NOMO-1 (cell line): ENCODE data around the gene SIGLEC12.
"Not testable (repeated sequence)": the region's sequence is repeated elsewhere in the genome, so short reads cannot be mapped to it uniquely, and the experiment has no call there.

Source experiments
- DNase-seq, 2 experiments: peaks; one replicate each; lab custom pipeline; 2025; ENCODE audit not compliant: unreplicated experiment in 2 of 2; lab: John Stamatoyannopoulos, UW

Gene SIGLEC12

DNA sequence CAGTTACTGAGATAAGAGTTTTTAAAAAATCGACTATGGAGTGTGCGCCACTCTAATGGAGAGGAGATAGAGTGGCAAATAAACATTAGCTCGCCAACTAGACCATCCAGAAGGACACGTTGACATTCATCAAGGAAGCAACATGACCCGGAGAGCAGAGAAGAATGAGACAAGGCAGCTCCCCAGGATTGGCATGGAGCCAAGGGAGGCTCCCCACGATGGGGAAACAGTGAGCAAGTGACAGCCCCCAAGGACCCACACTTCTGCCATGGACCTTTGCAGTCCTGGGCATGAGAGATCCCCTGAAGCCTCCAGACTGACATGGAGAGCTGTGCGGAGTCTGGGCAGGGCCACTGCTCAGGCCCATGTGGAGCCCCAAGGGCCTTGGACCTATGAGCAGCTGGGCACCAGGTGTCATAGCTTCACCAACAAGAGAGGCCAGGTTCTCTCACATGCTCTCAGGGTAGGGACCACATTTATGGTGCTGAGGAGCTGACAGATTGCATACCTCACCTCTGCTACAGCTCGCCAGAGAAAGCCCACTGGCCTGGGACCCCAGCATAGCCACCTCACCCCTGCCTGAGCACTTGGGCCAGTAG lies 23.2 kb upstream of the SIGLEC12 start:
- no peak for DNase-seq

DNA sequence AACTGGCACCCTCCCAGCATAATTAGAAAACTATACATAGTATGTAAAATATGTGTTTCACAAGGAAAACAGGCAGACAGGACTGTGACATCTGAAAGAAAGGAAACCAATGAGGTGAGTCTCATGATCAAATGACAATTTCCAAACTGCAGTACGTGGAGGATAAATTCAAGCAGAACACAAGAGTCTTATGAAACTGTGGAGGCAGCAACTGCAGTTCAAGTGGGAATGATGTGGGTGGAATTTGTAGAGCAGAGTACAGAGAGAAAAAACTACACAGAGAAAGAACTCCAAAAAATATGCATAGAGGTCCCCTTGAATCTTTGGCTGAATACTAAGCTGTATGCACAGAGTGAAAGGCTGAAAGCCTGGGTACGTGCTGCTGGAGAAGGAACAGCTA lies 20.2 kb upstream of the SIGLEC12 start:
- DNase-seq = no peak

DNA sequence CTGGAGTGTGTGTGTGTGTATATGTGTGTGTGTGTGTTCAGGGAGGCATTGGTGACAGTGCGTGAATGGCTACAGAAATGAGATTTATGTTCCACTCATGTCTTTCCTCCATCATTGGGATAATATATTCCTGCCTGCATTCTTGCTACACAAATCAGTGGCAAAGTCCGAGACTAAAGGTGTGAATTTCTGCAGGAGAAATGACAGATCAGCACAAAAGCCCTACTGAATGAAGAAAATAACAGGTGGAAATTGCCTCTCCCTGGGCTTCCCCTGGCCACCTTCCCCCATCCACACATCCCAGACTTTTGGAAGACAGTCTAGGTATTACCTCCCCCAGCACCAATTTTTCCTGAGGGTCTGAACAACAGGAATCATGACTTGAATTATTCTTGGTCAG lies 19.8 kb upstream of the SIGLEC12 start:
- DNase-seq = no peak

DNA sequence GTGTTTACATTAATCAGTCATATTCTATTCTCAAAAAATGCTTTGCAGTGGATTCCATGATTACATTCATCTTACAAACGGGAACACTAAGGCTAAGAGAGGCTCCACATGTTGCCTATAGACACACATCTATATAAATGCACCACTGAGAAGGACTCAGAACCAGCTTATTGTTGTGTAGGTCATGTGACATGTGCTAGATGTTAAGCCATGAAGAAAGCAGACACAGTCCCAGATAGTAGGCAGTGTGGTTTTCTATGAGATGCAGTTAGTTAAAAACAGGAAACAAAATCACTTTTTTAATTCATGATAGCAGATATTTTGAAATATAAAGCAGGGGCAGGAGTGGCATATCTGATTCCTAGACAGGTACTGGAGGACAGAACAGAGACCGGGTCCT lies 19.1 kb upstream of the SIGLEC12 start:
- no peak for DNase-seq

DNA sequence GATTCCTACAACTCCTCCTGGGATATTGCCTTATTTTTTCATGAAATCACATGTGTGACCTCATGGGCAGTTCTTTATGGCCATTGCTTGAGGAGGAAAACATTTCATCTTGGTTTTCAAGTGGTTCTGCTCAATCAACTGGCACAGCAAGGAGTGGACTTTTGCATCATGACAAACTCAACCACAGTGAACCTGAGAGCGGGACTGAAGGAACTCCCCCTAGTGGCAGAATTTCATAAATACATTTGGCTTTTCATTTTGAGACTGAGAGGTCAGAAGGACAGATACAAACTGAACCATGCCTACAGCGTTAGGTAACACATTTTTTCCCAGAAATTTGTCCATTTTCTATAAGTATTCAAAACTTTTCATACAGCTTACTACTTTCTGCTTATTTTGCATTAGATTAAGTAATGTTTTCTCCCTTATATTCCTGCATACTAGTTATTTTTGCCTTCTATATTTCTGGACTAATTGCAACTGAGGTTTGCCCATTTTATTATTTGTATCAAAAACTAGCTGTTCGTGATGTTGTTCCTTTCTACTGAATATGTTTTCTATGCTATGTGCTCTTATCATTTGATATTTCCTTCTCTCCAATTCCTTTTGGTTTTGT lies 13.4 kb upstream of the SIGLEC12 start:
- peak; percentile 18 to 61 for DNase-seq

DNA sequence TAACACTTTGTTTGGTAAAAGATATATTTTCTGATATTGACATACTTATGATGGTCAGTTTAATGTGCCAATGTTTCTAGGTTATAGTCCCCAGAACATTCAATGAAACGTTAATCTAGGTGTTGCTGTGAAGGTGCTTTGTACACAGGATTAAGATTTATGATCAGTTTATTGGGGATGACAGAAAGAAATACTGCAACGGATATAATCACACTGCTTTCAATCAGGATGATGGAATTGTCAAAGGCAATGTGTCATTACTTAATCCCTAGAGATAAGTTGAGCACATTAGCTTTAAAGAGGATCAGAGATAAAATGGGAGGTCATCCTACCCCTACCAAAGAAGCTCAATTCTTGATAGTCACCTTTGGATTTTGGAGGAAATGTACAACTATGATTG lies 12.4 kb upstream of the SIGLEC12 start:
- no peak for DNase-seq

DNA sequence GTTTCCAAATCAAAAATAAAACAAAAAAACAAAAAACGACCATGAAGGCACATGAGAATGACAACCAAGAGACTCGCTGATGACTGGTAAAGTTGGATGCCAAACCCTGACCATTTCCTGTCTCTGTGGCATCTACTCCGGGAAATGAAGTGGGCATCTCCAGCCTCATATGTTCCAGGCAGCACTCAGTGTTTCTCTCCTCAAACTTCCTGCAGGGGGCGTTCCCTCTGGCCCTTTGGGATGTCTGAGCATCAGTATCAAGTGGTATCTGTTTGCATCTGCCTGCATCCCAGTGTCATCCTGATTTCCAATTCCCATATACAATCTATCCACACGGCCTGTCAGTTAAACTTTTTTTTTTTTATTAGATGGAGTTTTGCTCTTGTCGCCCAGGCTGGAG lies 9.8 kb upstream of the SIGLEC12 start:
- no peak for DNase-seq

DNA sequence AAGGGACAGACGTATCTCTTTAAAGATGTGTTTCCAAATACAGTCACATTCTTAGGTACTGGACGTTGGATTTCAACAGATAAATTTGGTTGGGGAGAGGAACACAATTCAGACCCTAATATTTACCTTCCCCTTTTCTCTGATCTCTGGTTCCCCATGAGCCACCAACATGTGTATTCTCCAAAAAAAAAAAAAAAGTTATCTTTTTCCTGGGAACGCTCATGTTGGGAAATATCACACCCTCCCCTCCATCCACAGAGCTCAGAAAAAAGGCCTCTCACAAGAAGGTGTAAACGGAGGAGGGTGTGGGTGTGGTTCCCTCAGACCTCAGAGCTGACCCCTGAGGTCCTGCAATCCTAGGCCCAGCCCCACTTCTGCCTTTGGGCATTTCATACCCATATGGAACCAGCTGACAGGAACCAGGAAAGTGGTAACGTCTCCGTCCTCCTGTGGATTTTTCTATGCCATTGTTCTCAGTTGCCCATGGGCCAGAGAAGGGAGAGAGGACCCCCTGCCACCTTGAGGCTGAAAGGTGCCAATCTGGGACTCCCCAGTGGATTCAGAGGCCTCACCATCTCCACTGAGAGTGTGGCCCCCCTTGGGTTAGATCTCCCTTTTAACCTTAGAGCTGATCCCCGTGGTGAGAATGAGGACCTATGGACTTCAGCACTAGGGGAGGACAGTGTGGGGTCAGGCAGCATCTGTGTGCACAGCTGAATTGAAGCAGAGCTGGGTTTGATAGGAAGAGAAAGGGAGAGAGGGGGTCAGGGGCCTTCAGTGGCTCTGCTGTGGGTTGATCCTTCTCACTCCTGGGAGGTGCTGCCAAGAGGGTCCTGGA lies 8.4 kb upstream of the SIGLEC12 start:
- no peak for DNase-seq

DNA sequence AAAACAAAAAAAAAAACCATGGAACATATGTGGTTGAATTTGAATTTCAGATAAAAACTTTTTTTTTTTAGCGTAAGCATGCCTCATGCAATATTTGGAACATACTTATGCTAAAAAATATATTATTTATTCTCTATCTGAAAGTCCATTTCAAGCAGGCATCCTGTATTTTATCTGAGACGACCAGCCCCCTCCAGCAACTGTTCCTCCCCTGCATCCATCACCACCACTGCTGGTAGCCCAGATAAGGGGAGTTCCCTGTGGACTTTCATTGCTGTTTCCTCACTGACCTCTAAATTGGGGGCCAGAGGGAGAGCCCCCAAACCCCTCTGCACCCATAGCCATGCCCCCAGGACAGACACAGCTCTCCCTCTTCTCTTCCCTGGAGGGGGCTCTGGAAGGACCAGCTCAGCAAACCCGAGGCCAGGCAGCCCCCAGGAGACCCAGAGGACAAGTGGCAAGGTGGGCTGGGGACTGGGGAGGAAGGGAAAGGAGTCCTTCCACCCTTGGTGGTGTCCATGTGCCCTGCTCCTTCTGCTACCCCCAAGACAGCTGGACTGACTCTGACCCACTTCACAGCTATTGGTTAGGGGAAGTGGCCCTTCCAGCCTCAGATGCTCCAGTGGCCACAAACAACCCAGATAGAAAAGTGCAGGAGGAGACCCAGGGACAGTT lies 6.6 kb upstream of the SIGLEC12 start:
- DNase-seq = no peak

DNA sequence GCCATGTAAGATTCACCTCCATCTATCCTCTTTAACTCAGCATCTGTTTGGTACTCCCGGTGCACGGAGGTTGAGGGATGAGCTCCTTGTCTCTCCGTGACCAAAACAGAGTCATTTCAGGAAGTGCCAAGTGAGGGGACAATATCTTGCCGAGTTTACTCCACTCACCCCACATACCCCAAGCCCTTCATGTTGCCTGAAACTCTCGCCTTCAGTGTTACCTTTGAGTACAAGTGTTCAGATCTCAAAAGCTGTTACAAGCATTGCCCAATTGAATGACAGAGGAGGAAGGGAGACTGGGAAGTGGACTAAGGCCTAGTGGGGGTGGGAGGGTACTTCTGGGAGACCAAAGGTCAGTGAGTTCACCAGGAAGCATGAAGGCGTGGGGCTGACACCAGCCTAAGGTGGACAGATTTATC lies 6.0 kb upstream of the SIGLEC12 start:
- DNase-seq = peak; percentile 22 to 43

DNA sequence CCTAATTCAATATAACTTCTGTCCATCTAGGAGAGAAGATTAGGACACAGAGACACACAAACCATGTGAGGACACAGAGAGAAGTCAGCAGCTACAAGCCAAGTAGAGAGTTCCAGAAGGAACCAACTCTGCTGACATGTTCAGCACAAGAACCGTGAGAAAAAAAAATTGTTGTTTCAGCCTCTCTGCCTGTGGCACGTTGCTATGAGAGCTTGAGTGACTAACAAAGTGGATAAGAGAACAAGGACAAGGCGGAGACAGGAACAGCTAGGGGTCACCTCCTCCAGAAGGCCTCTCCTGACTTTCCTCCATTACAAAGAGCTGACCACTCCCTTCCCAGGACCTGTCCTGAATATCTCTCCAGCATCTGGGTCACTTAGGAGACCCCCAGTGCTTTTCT lies 5.6 kb upstream of the SIGLEC12 start:
- no peak for DNase-seq

DNA sequence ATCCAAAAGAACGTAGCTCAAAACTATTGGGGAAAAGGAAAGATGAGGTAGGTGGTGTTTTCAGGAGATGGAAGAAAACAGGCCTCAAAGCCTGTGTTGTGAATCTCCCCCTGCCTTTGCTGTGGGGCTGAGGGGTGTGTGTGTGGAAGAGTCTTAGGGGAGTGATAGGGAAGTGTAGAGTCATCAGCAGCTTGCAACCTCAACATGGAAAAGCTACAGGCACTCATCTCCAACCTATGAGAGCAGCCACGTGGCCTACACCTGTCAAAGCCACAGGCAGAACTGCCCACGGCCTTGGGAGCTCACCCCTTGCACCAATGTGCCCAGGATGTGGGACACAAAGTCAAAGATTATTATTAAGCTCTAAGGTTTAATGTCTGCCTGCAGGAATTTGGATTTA lies 4.3 kb upstream of the SIGLEC12 start:
- DNase-seq = no peak

DNA sequence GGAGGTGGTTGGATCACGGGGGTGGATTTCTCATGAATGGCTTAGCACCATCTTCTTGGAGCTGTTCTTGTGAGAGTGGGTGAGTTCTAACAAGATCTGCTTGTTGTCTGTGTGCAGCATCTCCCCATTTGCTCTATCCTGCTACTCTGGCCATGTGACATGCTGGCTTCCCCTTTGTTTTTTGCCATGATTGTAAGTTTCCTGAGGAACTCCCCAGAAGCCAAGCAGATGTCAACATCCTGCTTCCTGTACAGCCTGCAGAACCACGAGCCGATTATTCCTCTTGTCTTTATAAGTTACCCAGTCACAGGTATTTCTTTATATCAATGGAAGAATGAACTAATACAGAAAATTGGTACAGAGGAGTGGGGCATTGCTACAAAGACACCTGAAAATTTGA lies 2.3 kb upstream of the SIGLEC12 start:
- DNase-seq = no peak

DNA sequence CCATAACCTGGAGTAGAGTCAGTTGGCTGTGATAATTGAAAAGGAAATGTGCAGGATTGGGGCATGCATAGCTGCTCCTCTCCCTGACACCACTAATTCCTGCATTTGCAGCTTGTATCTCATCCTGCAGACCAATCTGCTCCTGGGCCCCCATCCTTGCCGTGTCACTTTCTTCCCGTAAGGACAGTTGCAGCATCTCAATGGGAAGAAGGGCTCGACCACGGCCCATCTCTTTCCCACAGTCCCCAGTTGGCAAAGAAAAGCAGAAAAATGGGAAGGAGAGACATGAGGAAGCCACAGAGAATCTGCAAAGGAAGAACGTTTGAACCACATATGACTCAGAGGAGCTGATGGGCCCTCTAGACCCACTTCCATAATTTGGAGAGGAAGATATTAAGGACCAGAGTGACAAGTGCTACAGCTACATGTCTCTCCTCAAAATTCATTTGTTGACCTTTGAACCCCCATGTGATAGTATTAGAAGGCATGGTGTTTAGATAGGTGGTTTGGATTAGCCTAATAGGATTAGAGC lies 1.8 kb upstream of the SIGLEC12 start:
- peak in 1 of 2 experiments; percentile 69 for DNase-seq

DNA sequence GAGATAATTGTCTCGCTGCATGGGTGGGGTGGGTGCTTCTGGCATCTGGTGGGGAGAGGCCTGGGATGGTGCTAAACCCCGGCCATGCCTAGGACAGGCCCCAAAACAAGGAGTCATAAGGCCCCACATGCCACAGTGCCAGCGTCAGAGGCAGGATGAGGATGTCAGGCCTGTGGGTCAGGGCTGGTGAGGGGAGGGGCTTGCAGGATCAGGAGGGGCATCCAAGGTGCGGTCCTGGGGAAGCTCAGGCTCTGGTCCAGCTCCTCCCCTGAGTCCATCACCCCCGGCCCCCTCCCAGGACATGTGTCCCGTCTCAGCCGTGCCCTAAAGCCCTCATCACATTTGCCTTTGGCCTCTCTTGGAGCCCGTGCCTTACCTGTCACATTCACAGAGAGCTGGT lies 669 bp downstream of the SIGLEC12 start:
- not testable (repeated sequence) for DNase-seq

DNA sequence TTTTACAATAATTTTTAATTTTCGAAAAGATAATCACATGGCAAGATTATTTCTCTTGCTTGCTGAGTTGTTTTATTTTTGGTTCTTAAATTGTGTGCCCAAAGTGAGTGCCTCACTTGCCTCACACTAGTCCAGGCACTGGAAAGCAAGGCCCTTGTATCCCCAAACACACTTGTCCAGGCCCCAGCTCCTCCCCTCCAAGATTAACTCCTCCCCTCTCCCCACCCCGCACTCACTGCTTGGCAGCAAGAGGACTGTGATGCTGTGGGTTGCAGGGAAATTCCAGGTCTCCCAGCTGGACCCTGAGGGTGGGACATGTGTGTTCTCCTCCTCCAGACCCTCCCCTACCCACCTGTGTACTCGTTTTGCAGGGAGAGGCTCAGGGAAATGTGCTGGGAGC lies 3.9 kb downstream of the SIGLEC12 start:
- DNase-seq = no peak

DNA sequence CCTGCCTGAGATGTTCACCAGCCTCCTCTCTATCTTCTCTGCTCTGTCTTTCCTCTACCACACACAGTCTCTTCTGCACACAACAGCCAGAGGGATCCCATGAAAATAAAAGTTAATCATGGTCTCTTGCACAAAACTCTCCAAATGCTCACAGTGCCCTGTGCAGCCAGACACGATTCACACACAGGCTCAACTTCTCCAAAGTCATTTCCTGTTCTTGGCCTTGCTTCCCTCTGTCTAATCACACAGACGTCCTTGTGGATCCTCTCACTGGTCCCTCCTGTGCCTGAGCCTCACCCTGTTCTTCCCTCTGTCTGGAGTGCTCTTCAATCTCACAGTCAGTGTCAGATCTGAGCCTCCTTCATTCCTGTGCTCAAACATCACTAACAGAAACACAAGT lies 7.8 kb downstream of the SIGLEC12 start:
- DNase-seq = peak in 1 of 2 experiments; percentile 23

DNA sequence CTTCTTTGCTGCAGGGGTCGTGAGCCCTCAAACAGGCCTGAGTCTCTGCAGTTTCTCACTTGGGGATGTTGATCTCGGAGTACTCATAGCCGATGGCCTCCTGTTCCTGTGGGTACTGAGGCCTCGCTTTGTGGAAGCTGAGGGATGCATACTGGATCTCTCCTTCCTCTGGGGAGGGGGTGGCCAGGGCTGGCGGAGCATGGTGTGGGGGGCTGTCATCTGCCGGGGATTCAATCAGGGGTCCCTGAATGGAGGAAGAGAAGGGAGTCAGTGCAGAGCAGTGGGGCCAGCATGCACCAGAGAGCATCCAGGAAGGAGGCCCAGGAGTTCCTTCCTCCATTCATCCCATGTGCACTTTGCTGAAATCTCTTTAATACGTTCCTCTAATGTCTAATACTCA lies 10.0 kb downstream of the SIGLEC12 start:
- DNase-seq = no peak

DNA sequence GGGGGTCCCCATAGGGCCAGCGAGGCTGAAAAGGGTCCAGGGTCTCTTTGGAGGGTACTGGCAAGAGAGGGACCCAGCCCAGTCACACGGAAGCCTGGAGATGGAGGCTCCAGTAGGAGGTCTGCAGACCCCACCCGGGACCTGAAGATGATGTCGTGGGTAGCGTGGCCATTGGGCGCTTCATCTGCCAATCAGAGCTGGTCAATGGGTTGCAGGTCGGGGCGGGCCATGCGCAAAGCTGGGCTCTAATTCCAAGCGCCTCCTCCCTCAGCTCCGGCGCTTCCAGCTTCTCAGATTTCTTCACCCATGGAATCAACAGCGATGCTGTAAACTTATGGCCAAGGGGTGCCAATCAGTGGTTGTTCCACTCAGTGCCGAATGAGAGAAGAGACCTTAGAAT lies 10.9 kb downstream of the SIGLEC12 start:
- DNase-seq = no peak

DNA sequence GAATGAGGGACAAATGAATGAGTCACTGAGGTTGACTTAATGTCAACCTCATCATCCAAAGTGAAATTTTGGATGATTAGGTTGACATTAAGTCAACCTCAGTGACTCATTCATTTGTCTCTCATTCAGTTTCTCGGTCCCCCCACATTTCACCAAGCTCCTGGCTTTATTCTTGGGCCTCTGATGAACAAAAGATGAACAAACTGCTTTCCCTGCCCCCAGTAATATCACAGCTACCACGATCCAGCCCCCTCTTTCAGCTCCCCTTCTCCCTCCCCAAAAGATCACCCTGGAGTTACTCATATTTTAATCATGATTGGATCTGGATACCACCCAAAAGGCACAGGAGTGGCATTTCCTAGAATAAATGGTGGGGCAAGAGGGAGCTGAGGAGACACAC lies 12.5 kb downstream of the SIGLEC12 start:
- DNase-seq = no peak

DNA sequence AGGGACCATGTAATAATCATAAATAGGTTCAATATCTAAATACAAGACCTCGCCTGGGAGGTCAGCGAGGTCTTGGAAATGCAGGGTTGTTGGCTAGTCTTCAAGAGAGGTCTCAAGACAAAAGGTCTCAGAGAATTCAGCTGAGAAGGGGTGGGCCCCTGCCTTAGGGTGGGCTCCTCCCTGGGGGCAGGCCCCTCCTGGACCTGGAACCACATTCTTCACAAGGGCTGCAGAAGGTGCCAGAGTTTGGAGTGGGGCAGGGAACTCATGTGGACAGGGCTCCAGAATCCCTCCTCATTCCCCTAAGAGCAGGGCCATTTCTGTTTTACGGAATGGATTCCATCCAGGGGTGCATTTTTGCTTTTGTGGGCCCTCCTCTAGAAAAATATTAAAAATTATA lies 13.1 kb downstream of the SIGLEC12 start:
- DNase-seq = no peak
